ENCODE data around the gene NBPF26.
"Not testable (repeated sequence)": the region's sequence is repeated elsewhere in the genome, so short reads cannot be mapped to it uniquely, and the experiment has no call there.

Gene NBPF26

DNA sequence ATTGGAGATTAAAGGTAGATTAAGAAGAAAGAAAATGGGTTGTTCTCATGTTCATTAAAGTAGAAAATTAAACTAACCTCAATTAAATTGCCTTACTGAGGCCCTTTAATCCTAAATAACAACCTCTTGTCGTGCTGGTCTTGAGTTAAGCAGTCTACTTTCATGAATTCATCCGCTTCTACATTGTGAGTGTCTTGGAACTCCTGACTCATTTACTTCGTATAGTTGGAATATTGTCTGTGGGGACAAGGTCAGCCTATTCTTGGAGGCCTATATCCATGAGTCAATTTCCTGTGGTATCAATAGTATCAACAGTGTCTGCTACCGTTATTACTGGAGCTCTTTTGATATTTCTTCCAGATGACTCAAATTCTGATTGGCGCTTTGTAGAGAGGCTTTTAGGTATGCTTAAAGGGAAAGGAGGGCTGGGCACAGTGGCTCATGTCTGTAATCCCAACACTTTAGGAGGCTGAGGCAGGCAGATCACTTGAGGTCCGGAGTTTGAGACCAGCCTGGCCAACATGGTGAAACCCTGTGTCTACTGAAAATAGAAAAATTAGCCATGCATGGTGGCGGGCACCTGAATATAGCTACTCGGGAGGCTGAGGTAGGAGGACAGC is 136.0 kb downstream of the NBPF26 start:
- not testable (repeated sequence) for DNase-seq

DNA sequence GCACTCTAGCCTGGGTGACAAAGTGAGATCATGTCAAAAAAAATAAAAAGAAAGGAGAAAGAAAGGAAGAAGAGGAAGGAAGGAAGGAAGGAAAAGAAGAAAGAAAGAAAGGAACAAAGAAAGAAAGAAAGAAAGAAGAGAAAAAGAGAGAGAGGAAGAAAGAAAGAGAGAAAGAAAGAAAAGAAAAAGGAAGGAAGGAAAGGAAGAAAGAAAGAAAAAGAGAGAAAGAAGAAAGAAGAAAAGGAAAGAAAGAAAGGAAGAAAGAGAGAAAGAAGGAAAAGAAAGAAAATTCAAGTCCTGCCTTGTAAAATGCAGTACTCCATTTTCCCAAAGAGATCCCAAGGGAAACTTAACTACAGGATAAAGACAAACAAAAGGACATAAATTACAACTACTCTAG is 154.5 kb downstream of the NBPF26 start:
- not testable (repeated sequence) for DNase-seq

- not testable (repeated sequence) for DNase-seq
Observed at GRCh38 chr1:120880056-120880455, 156.3 kb downstream of the NBPF26 start.

GRCh38 chr1:120881934-120882333 is 158.2 kb downstream of the NBPF26 start:
- not testable (repeated sequence) for DNase-seq
